ENCODE results near the gene ZRANB2.

Gene ZRANB2

GRCh38 chr1:71027991-71028390 lies 52.8 kb downstream of the ZRANB2 start:
- DNase-seq (ENCODE audit: low read depth in 2 of 2), result no peak

- DNase-seq (ENCODE audit: low read depth in 2 of 2), result no peak
These were observed 54.7 kb downstream of the ZRANB2 start for GRCh38 chr1:71026093-71026492.

- no peak for DNase-seq (ENCODE audit: low read depth in 2 of 2)
These were observed 57.3 kb downstream of the ZRANB2 start for GRCh38 chr1:71023515-71023914.

GRCh38 chr1:71019233-71019969 lies 61.4 kb downstream of the ZRANB2 start:
- DNase-seq (ENCODE audit: low read depth in 2 of 2), result no peak

GRCh38 chr1:71018791-71019190 lies 62.0 kb downstream of the ZRANB2 start:
- no peak for DNase-seq (ENCODE audit: low read depth in 2 of 2)

GRCh38 chr1:71015745-71016144 lies 65.1 kb downstream of the ZRANB2 start:
- no peak for DNase-seq (ENCODE audit: low read depth in 2 of 2)

GRCh38 chr1:71014178-71014579 lies 66.7 kb downstream of the ZRANB2 start:
- no peak for DNase-seq (ENCODE audit: low read depth in 2 of 2)

All from stimulated activated CD4-positive, alpha-beta T cell treated with anti-CD3 and anti-CD28 coated beads, Interleukin-1b, Interleukin-23, amount 100 ng/mL, for 4 hours (primary cell).